ENCODE measurements around the gene ENOSF1.

Gene ENOSF1

GRCh38 chr18:653512-653911 is 58.9 kb downstream of the ENOSF1 start:
- Histone ChIP-seq H3K9me3 (ENCODE audit: insufficient read depth, low read length) (no peaks in the 10 kb centered on the region), H3K36me3 (ENCODE audit: insufficient read depth, insufficient read length, low read length) (no peaks in the 10 kb centered on the region), H3K27me3 (ENCODE audit: insufficient read depth, insufficient read length) (no peaks in the 10 kb centered on the region), H3K4me3 (ENCODE audit: insufficient read length, low read depth) (no peak overlapping the region), H3K4me1 (ENCODE audit: insufficient read depth, insufficient read length) (no peaks in the 10 kb centered on the region), H3K9ac (ENCODE audit: insufficient read length, low read depth) (no peak overlapping the region)
- no peak for DNase-seq (ENCODE audit: low read depth, low spot score)
- TF ChIP-seq YY1 (IDR thresholded peaks at IDR 0.05; ENCODE audit: insufficient read depth, insufficient read length): no peak
- TF ChIP-seq ZNF274 (IDR thresholded peaks at IDR 0.05; ENCODE audit: low read depth, low read length): no peak
- no peak for TF ChIP-seq SUZ12 (IDR thresholded peaks at IDR 0.05; ENCODE audit: extremely low read depth, insufficient read depth, insufficient read length)

- Histone ChIP-seq H3K4me1 (ENCODE audit: insufficient read depth, insufficient read length) (no peaks in the 10 kb centered on the region), H3K36me3 (ENCODE audit: insufficient read depth, insufficient read length, low read length) (no peaks in the 10 kb centered on the region), H3K9ac (ENCODE audit: insufficient read length, low read depth) (no peak overlapping the region), H3K27me3 (ENCODE audit: insufficient read depth, insufficient read length) (no peaks in the 10 kb centered on the region), H3K4me3 (ENCODE audit: insufficient read length, low read depth) (no peak overlapping the region), H3K9me3 (ENCODE audit: insufficient read depth, low read length) (no peaks in the 10 kb centered on the region)
- DNase-seq (ENCODE audit: low read depth, low spot score): no peak
- TF ChIP-seq ZNF274 (IDR thresholded peaks at IDR 0.05; ENCODE audit: low read depth, low read length) (no peak), SUZ12 (IDR thresholded peaks at IDR 0.05; ENCODE audit: extremely low read depth, insufficient read depth, insufficient read length) (no peak), YY1 (IDR thresholded peaks at IDR 0.05; ENCODE audit: insufficient read depth, insufficient read length) (no peak)
Observed at GRCh38 chr18:652131-652530, 60.3 kb downstream of the ENOSF1 start.

DNA sequence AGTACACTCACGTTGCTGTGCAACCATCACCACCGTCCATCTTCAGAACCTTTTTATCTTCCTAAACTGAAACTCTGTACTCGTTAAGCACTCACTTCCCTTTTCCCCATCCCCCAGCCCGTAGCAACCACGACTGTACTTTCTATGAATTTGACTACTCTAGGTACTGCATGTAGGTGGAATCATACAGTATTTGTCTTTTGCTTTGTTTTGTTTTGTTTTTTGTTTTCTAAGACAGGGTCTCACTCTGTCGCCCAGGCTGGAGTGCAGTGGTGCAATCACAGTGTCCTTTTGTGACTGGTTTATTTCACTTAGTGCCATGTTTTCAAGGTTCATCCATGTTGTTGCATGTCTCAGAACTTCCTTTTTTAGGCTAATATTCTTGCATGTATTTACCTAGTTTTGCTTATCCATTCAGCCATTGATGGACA is 62.0 kb downstream of the ENOSF1 start:
- Histone ChIP-seq H3K9ac (ENCODE audit: insufficient read length, low read depth) (no peak overlapping the region), H3K4me3 (ENCODE audit: insufficient read length, low read depth) (no peak overlapping the region), H3K9me3 (ENCODE audit: insufficient read depth, low read length) (no peaks in the 10 kb centered on the region), H3K4me1 (ENCODE audit: insufficient read depth, insufficient read length) (no peaks in the 10 kb centered on the region), H3K36me3 (ENCODE audit: insufficient read depth, insufficient read length, low read length) (no peaks in the 10 kb centered on the region), H3K27me3 (ENCODE audit: insufficient read depth, insufficient read length) (no peaks in the 10 kb centered on the region)
- TF ChIP-seq SUZ12 (IDR thresholded peaks at IDR 0.05; ENCODE audit: extremely low read depth, insufficient read depth, insufficient read length) (no peak), YY1 (IDR thresholded peaks at IDR 0.05; ENCODE audit: insufficient read depth, insufficient read length) (no peak), ZNF274 (IDR thresholded peaks at IDR 0.05; ENCODE audit: low read depth, low read length) (no peak)
- DNase-seq (ENCODE audit: low read depth, low spot score): no peak

DNA sequence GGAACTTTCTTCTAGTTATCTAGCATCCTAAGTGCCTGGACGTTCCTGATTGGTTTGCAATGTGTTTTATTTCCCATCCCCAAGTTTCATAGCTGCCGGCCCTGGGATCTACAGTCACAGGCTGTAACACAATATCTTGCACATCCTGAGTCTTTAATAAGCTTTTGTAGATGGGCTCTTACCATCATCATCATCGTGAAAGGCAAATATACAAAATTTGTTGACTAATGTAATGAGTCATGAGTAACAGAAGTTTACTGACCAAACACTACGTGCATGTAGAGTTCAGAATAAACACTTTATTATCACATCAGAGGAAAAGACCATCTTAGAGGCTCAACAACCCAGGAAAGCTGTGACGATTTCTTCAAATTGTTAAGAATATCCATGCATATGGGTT is 63.1 kb downstream of the ENOSF1 start:
- no peak for DNase-seq (ENCODE audit: low read depth, low spot score)
- no peak overlapping the region for H3K4me3 ChIP-seq (ENCODE audit: insufficient read length, low read depth)
- H3K36me3 ChIP-seq (ENCODE audit: insufficient read depth, insufficient read length, low read length): no peaks in the 10 kb centered on the region
- H3K4me1 ChIP-seq (ENCODE audit: insufficient read depth, insufficient read length): no peaks in the 10 kb centered on the region
- H3K27me3 ChIP-seq (ENCODE audit: insufficient read depth, insufficient read length): no peaks in the 10 kb centered on the region
- no peak for TF ChIP-seq YY1 (IDR thresholded peaks at IDR 0.05; ENCODE audit: insufficient read depth, insufficient read length)
- TF ChIP-seq ZNF274 (IDR thresholded peaks at IDR 0.05; ENCODE audit: low read depth, low read length): no peak
- no peak for TF ChIP-seq SUZ12 (IDR thresholded peaks at IDR 0.05; ENCODE audit: extremely low read depth, insufficient read depth, insufficient read length)
- no peaks in the 10 kb centered on the region for H3K9me3 ChIP-seq (ENCODE audit: insufficient read depth, low read length)
- H3K9ac ChIP-seq (ENCODE audit: insufficient read length, low read depth): no peak overlapping the region

DNA sequence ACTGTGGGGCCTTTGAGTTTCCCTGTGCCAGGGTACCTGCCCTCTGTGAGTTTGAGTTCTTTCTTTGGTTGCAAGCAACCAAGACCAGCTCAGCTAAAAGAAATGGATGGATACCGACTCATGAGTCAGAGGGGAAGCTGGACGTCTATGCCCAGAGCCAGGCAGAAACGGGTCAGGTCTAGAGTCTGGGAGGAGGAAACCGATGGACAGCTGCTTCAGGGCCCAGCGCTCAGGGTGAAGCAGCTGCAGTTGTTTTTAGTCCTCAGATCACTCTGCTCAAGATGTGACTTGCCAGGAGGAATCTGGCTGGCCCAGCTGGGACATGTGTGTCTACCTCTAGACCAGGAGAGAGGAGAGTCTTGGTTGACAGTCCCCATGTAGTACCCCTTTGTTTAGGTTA is 65.1 kb downstream of the ENOSF1 start:
- no peak for TF ChIP-seq SUZ12 (IDR thresholded peaks at IDR 0.05; ENCODE audit: extremely low read depth, insufficient read depth, insufficient read length)
- TF ChIP-seq YY1 (IDR thresholded peaks at IDR 0.05; ENCODE audit: insufficient read depth, insufficient read length): no peak
- no peak for TF ChIP-seq ZNF274 (IDR thresholded peaks at IDR 0.05; ENCODE audit: low read depth, low read length)
- H3K27me3 ChIP-seq (ENCODE audit: insufficient read depth, insufficient read length): no peaks in the 10 kb centered on the region
- H3K9ac ChIP-seq (ENCODE audit: insufficient read length, low read depth): no peak overlapping the region
- no peaks in the 10 kb centered on the region for H3K36me3 ChIP-seq (ENCODE audit: insufficient read depth, insufficient read length, low read length)
- no peaks in the 10 kb centered on the region for H3K4me1 ChIP-seq (ENCODE audit: insufficient read depth, insufficient read length)
- no peak overlapping the region for H3K4me3 ChIP-seq (ENCODE audit: insufficient read length, low read depth)
- no peak for DNase-seq (ENCODE audit: low read depth, low spot score)
- no peaks in the 10 kb centered on the region for H3K9me3 ChIP-seq (ENCODE audit: insufficient read depth, low read length)

DNA sequence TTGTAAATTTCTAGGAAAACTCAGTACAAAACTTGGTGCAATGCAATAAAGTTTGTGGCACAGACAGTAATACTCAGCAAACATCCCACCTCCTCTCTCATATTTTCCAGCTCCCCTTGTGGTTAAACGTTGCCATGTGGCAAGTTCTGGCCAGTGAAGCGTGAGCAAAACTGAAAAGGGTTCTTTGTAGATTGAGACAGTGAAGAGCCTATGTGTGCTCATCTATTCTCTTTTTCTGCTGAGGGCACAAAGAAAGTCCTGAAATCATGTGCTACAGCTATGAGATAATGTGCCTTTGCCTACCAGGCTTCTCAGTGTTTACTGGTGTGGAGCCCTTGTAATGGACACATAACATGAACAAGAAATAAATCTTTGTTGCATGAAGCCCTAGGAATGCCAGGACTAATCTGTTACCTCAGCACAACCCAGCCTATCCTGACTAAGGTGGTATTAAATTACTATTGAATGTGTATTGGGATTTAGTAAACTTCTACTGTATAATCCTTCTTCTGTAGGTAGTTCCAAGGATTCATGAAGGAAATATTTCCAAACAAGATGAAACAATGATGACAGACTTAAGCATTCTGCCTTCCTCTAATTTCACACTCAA is 67.9 kb downstream of the ENOSF1 start:
- no peak for DNase-seq (ENCODE audit: low read depth, low spot score)
- H3K4me1 ChIP-seq (ENCODE audit: insufficient read depth, insufficient read length): no peaks in the 10 kb centered on the region
- no peaks in the 10 kb centered on the region for H3K27me3 ChIP-seq (ENCODE audit: insufficient read depth, insufficient read length)
- TF ChIP-seq SUZ12 (IDR thresholded peaks at IDR 0.05; ENCODE audit: extremely low read depth, insufficient read depth, insufficient read length) (no peak), YY1 (IDR thresholded peaks at IDR 0.05; ENCODE audit: insufficient read depth, insufficient read length) (no peak), ZNF274 (IDR thresholded peaks at IDR 0.05; ENCODE audit: low read depth, low read length) (no peak)
- no peaks in the 10 kb centered on the region for H3K9me3 ChIP-seq (ENCODE audit: insufficient read depth, low read length)
- no peak overlapping the region for H3K9ac ChIP-seq (ENCODE audit: insufficient read length, low read depth)
- no peak overlapping the region for H3K4me3 ChIP-seq (ENCODE audit: insufficient read length, low read depth)
- no peaks in the 10 kb centered on the region for H3K36me3 ChIP-seq (ENCODE audit: insufficient read depth, insufficient read length, low read length)

GRCh38 chr18:641224-641623 is 71.2 kb downstream of the ENOSF1 start:
- no peaks in the 10 kb centered on the region for H3K4me1 ChIP-seq (ENCODE audit: insufficient read depth, insufficient read length)
- H3K36me3 ChIP-seq (ENCODE audit: insufficient read depth, insufficient read length, low read length): no peaks in the 10 kb centered on the region
- TF ChIP-seq SUZ12 (IDR thresholded peaks at IDR 0.05; ENCODE audit: extremely low read depth, insufficient read depth, insufficient read length) (no peak), ZNF274 (IDR thresholded peaks at IDR 0.05; ENCODE audit: low read depth, low read length) (no peak), YY1 (IDR thresholded peaks at IDR 0.05; ENCODE audit: insufficient read depth, insufficient read length) (no peak)
- no peak overlapping the region for H3K9ac ChIP-seq (ENCODE audit: insufficient read length, low read depth)
- no peak overlapping the region for H3K4me3 ChIP-seq (ENCODE audit: insufficient read length, low read depth)
- DNase-seq (ENCODE audit: low read depth, low spot score): no peak
- no peaks in the 10 kb centered on the region for H3K9me3 ChIP-seq (ENCODE audit: insufficient read depth, low read length)
- no peaks in the 10 kb centered on the region for H3K27me3 ChIP-seq (ENCODE audit: insufficient read depth, insufficient read length)
